Measurements from ENCODE around the gene SP9.
A peak's percentile ranks its signal among the peaks of the same experiment; 100 is the strongest.

SP9 gene

GRCh38 chr2:174326161-174327020 lies 8.4 kb upstream of the SP9 start:
- H3K4me3 ChIP-seq (ENCODE audit: insufficient read depth, low read depth, low read length, poor library complexity, severe bottlenecking), result peak overlapping the region; percentile 39
- H3K9me3 ChIP-seq (ENCODE audit: control insufficient read depth, low read length), result no peaks in the 10 kb centered on the region
- no peaks in the 10 kb centered on the region for H3K36me3 ChIP-seq (ENCODE audit: control insufficient read depth, insufficient read depth, low read length)
- peaks cover 73% of the 10 kb centered on the region for H3K27me3 ChIP-seq (replicated peaks; ENCODE audit: control insufficient read depth, insufficient read depth, low read length, poor library complexity, severe bottlenecking)
- no peak for DNase-seq
- H3K27ac ChIP-seq (ENCODE audit: insufficient read depth, low read length, poor library complexity, severe bottlenecking), result no peak overlapping the region
- peaks cover 17% of the 10 kb centered on the region for H3K4me1 ChIP-seq (ENCODE audit: control insufficient read depth, insufficient read depth, low read length, poor library complexity, severe bottlenecking)

DNA sequence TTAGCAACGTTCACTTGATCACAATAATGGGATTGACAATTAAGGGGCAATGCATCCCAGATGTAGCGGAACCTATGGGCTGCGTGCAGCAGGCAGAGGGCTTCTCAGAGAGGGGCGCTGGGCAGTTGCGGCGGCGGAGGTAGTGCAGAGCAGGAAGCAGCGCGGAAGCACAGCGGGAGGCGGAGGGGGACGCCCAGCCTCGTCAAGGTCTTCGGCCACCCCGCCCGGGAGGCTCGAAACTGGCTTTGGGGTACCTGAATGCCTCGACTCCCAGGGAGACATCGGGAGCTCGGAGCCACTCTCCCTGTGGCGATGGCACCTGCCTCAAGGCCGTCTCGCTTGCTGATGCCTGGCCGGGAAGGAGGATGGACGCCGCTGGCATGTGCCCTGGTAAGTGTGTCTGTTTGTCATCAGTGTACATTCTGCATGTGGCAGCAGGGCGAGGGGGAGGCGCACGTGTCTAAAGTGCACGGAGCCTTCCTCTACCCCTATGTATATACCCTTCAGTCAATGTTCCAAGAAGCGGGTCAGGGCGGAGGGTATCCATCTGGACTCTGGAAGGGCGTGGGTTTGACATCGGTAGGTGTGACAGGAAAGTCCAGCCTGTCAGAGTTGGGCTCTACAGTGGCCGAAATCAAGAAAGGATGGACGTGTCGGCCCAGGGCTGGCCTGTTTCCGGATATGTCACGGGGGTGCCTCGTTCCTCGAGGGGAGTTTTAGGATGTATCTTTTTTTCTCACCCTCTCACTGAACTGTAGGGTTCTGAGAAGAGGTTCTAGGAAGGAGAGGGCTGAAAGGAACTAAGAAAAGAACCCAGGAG lies 7.5 kb upstream of the SP9 start:
- peaks cover 79% of the 10 kb centered on the region for H3K27me3 ChIP-seq (replicated peaks; ENCODE audit: control insufficient read depth, insufficient read depth, low read length, poor library complexity, severe bottlenecking)
- no peaks in the 10 kb centered on the region for H3K36me3 ChIP-seq (ENCODE audit: control insufficient read depth, insufficient read depth, low read length)
- no peaks in the 10 kb centered on the region for H3K9me3 ChIP-seq (ENCODE audit: control insufficient read depth, low read length)
- no peak overlapping the region for H3K27ac ChIP-seq (ENCODE audit: insufficient read depth, low read length, poor library complexity, severe bottlenecking)
- no peak for DNase-seq
- peaks cover 17% of the 10 kb centered on the region for H3K4me1 ChIP-seq (ENCODE audit: control insufficient read depth, insufficient read depth, low read length, poor library complexity, severe bottlenecking)
- H3K4me3 ChIP-seq (ENCODE audit: insufficient read depth, low read depth, low read length, poor library complexity, severe bottlenecking), result peak overlapping the region; percentile 39

DNA sequence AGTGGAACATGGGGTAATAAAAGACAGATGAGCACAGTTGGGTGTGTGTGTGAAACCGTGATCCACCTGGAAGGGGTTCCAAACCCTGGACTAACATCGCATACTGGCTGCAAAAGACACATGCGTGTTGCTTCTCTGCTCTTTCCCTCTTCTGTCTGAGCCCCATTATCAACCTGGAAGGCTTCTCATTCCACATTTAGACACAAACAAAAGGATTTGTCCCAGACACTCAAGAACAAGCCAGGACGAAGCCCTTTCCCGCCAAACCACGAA lies 7.0 kb upstream of the SP9 start:
- no peak overlapping the region for H3K27ac ChIP-seq (ENCODE audit: insufficient read depth, low read length, poor library complexity, severe bottlenecking)
- DNase-seq, result no peak
- H3K4me1 ChIP-seq (ENCODE audit: control insufficient read depth, insufficient read depth, low read length, poor library complexity, severe bottlenecking), result peaks cover 21% of the 10 kb centered on the region
- H3K4me3 ChIP-seq (ENCODE audit: insufficient read depth, low read depth, low read length, poor library complexity, severe bottlenecking), result no peak overlapping the region
- no peaks in the 10 kb centered on the region for H3K9me3 ChIP-seq (ENCODE audit: control insufficient read depth, low read length)
- H3K27me3 ChIP-seq (replicated peaks; ENCODE audit: control insufficient read depth, insufficient read depth, low read length, poor library complexity, severe bottlenecking), result peaks cover 82% of the 10 kb centered on the region
- no peaks in the 10 kb centered on the region for H3K36me3 ChIP-seq (ENCODE audit: control insufficient read depth, insufficient read depth, low read length)

DNA sequence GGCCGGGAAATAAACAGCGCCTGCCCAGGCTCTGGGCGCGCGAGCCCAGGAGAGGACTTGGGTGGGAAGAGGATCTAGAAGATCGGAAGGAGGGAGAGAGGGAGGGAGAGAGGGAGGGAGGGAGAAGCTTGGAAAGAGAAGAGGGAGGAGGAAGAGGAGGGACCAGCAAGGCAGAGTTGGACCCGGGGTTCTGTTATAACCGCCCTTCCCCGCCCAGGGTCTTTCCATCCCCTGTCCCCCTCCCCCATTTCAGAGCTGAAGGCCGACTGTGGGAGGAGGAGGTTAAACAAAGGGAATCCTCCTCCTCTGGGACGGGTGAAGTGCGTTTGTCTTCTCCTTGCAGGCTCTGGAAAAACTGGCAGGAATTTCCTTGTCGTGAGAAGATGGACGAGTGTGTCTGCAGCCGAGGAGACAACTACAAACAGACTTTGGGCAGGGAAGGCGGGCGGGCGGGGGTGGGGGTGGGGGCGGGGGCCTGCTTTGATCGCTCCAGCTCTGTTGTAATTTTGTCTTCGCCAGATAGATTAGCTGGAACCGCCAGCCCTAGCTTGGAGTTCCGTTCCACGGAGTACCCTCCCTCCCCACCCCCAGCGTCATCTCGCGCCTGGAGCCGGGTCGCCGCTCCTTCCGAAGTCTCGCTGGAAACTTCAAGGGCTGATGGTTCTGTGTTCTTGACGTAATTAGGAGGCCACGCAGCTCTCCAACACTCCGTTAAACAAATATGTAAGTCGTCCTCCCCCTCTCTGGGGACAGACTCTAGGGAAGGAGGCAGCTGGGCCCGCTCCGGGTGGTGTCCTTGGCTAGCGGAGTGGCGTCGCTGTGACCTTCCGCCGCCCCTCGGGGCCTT lies 6.4 kb upstream of the SP9 start:
- Histone ChIP-seq H3K36me3 (ENCODE audit: control insufficient read depth, insufficient read depth, low read length) (no peaks in the 10 kb centered on the region), H3K27ac (ENCODE audit: insufficient read depth, low read length, poor library complexity, severe bottlenecking) (no peak overlapping the region), H3K4me3 (ENCODE audit: insufficient read depth, low read depth, low read length, poor library complexity, severe bottlenecking) (no peak overlapping the region), H3K9me3 (ENCODE audit: control insufficient read depth, low read length) (no peaks in the 10 kb centered on the region), H3K4me1 (ENCODE audit: control insufficient read depth, insufficient read depth, low read length, poor library complexity, severe bottlenecking) (peaks cover 26% of the 10 kb centered on the region), H3K27me3 (replicated peaks; ENCODE audit: control insufficient read depth, insufficient read depth, low read length, poor library complexity, severe bottlenecking) (peaks cover 87% of the 10 kb centered on the region)
- no peak for DNase-seq

DNA sequence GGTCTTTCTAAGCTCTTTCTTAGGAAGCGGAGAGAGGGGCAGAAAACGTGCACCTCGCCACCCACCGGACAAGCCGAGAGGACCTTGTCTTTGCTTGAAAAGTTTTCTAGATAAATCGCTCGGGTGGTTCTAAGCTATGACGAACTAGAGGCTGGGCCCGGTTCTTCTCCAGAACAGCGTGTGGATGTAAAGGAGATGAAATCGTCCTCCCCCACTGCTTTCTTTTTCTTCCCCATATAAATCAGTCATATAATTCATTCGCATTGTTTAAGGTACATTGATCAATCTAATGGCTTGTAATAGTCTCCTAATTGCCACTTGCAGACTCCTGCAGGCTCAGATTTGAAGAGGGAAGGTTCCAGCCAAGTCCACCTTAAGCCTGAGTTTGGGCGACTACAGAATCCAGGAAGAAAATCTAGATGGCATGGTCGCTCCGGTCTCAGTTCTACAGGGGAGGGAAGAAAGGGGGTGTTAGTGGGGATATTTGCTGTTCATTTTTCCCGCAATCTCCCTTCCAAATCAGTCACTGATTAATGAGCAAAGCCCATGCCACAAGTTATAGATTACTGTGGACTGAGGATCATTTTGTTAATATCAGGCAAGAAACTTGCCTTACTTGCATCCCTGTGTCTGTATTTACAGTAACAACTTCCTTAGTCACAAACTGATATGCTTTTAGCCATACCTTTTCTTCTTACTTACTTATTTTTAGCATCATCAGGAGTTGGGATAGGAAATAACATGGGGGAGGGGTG lies 5.6 kb upstream of the SP9 start:
- Histone ChIP-seq H3K9me3 (ENCODE audit: control insufficient read depth, low read length) (no peaks in the 10 kb centered on the region), H3K27ac (ENCODE audit: insufficient read depth, low read length, poor library complexity, severe bottlenecking) (no peak overlapping the region), H3K4me3 (ENCODE audit: insufficient read depth, low read depth, low read length, poor library complexity, severe bottlenecking) (no peak overlapping the region), H3K36me3 (ENCODE audit: control insufficient read depth, insufficient read depth, low read length) (no peaks in the 10 kb centered on the region), H3K4me1 (ENCODE audit: control insufficient read depth, insufficient read depth, low read length, poor library complexity, severe bottlenecking) (peaks cover 34% of the 10 kb centered on the region), H3K27me3 (replicated peaks; ENCODE audit: control insufficient read depth, insufficient read depth, low read length, poor library complexity, severe bottlenecking) (peaks cover 94% of the 10 kb centered on the region)
- no peak for DNase-seq

- no peak overlapping the region for H3K27ac ChIP-seq (ENCODE audit: insufficient read depth, low read length, poor library complexity, severe bottlenecking)
- H3K36me3 ChIP-seq (ENCODE audit: control insufficient read depth, insufficient read depth, low read length), result no peaks in the 10 kb centered on the region
- no peaks in the 10 kb centered on the region for H3K9me3 ChIP-seq (ENCODE audit: control insufficient read depth, low read length)
- peaks cover 50% of the 10 kb centered on the region for H3K4me1 ChIP-seq (ENCODE audit: control insufficient read depth, insufficient read depth, low read length, poor library complexity, severe bottlenecking)
- H3K27me3 ChIP-seq (replicated peaks; ENCODE audit: control insufficient read depth, insufficient read depth, low read length, poor library complexity, severe bottlenecking), result peaks cover 97% of the 10 kb centered on the region
- no peak for DNase-seq
- H3K4me3 ChIP-seq (ENCODE audit: insufficient read depth, low read depth, low read length, poor library complexity, severe bottlenecking), result no peak overlapping the region
Measured at GRCh38 chr2:174330945-174331594, 3.7 kb upstream of the SP9 start.

DNA sequence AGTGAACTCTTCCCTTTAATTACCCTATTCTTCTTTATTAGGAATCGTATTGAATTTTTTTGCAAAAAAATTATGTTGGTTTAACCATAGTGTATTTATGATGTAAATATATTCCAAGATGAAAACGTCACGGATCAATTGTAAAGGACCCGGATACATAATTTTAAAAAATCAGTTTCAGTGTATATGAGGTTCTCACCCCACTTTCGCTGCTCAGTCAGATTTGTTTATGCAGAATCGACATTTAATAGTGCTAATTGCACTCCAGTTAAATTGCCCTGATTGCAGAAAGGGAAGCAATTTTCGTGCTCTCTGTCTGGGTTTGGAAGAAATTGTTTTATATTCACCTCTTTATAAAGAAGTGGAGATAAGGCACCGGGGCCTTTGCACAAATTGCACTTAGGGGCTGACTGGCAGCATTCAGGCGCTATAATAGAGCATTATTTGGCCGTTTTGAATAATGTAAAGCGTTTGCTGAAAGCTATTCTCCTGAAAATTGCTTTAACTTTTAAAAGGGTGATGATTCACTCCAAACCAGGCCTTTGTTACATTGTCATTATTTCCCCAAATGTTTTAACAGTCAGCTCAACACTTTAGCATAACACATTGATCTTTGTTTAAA lies 3.0 kb upstream of the SP9 start:
- H3K4me3 ChIP-seq (ENCODE audit: insufficient read depth, low read depth, low read length, poor library complexity, severe bottlenecking), result no peak overlapping the region
- peaks cover 97% of the 10 kb centered on the region for H3K27me3 ChIP-seq (replicated peaks; ENCODE audit: control insufficient read depth, insufficient read depth, low read length, poor library complexity, severe bottlenecking)
- DNase-seq, result no peak
- H3K27ac ChIP-seq (ENCODE audit: insufficient read depth, low read length, poor library complexity, severe bottlenecking), result no peak overlapping the region
- peaks cover 50% of the 10 kb centered on the region for H3K4me1 ChIP-seq (ENCODE audit: control insufficient read depth, insufficient read depth, low read length, poor library complexity, severe bottlenecking)
- no peaks in the 10 kb centered on the region for H3K9me3 ChIP-seq (ENCODE audit: control insufficient read depth, low read length)
- H3K36me3 ChIP-seq (ENCODE audit: control insufficient read depth, insufficient read depth, low read length), result no peaks in the 10 kb centered on the region

DNA sequence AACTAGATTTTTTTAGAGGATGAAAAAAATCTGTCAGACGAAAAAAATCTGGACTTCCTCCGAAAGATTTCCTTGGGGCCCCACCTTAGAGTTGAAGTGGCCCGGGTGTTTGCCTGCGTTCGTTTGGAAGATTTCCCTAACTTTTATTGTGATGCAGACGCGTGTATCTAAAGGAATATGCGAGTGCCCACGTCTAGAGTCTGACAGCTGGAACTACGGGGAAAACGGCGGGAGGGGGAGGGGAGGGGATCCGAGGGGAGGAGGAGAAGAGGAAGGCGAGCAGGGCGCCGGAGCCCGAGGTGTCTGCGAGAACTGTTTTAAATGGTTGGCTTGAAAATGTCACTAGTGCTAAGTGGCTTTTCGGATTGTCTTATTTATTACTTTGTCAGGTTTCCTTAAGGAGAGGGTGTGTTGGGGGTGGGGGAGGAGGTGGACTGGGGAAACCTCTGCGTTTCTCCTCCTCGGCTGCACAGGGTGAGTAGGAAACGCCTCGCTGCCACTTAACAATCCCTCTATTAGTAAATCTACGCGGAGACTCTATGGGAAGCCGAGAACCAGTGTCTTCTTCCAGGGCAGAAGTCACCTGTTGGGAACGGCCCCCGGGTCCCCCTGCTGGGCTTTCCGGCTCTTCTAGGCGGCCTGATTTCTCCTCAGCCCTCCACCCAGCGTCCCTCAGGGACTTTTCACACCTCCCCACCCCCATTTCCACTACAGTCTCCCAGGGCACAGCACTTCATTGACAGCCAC lies 2.4 kb upstream of the SP9 start:
- DNase-seq, result no peak
- Histone ChIP-seq H3K4me1 (ENCODE audit: control insufficient read depth, insufficient read depth, low read length, poor library complexity, severe bottlenecking) (peaks cover 48% of the 10 kb centered on the region), H3K4me3 (ENCODE audit: insufficient read depth, low read depth, low read length, poor library complexity, severe bottlenecking) (no peak overlapping the region), H3K36me3 (ENCODE audit: control insufficient read depth, insufficient read depth, low read length) (no peaks in the 10 kb centered on the region), H3K27me3 (replicated peaks; ENCODE audit: control insufficient read depth, insufficient read depth, low read length, poor library complexity, severe bottlenecking) (peaks cover 93% of the 10 kb centered on the region), H3K9me3 (ENCODE audit: control insufficient read depth, low read length) (no peaks in the 10 kb centered on the region), H3K27ac (ENCODE audit: insufficient read depth, low read length, poor library complexity, severe bottlenecking) (no peak overlapping the region)

Data from effector memory CD4-positive, alpha-beta T cell (primary cell).